MV-4-11 (cell line): ENCODE data around the gene AKR7A3.
"Not testable (repeated sequence)": the region's sequence is repeated elsewhere in the genome, so short reads cannot be mapped to it uniquely, and the experiment has no call there.

Source experiments
- DNase-seq: peaks from one replicate; lab custom pipeline; 2025; lab: John Stamatoyannopoulos, UW

The AKR7A3 gene

DNA sequence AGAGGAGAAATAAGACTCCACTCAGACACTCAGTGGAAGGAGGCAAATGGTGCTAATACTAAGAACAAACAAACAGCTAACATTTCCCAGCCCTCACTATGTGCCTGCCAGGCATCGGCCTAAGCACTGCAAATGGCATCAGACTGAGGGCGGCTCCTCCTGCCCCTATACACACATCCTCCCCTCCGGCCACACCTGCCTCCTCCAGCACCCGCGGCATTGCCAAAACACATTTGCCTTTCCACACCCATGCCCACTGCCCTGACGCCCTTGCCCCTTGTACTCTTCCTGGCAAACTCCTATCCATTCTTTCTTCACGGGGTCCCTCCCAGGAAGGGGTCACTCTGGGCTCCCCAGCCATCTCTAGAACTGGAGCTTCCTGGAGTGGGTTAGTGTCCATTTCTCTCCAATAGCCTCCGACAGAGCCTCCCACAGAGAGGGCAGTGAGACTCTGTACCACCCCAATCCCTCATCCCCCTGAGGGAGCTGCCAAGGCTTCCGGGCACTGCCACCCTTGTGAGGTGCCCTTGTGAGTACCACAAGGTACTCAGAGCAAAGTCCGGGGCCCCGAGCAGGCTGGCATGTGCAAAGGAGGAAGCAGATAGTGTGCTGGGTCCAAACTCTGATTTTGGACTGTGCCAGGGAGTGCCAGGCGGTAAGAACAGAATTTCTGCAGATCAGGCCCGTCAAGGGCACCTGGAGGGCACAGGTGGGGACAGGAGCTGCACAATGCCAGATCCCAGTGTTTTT is 959 bp downstream of the AKR7A3 start:
- DNase-seq: no peak

DNA sequence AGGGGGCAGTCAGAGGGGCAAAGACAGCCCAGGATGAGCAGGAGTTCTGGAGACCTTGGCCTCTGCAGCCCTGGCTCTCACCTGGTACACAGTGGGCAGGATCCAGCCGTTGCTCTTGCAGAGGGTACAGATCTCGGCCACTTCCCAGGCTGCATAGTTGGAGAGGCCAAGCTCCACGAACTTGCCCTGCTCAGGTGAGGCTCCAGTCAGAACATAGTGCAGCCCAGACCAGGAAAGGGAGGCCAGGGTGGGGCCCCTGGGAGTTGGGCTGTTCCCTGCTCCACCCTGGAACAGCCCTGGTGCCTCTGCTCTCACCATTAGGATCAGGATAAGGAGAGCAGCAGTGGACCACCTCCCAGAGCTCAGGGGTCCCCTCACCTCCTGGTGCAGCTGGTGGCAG is 2.8 kb downstream of the AKR7A3 start:
- DNase-seq: not testable (repeated sequence)

DNA sequence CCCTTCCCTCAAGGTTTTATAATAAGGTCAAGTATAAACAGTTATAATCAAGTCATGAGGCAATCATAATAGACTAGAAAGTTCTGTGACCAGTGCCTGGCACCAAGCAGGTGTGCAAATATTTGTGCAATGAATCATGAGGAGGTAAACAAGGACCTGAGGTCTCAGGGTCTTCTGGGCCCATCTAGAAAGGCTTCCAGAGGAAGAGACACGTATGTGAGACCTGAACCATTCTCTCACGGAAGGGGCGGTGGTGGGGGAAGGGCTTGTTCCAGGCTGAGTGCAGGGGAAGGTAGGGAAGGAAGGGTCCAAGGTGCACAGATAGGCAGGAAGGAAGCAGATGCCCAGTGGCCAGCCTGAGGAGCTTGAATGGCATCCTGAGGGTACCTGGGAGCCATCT is 3.2 kb downstream of the AKR7A3 start:
- DNase-seq: not testable (repeated sequence)

- DNase-seq: no peak
Observed at GRCh38 chr1:19284881-19285280, 3.7 kb downstream of the AKR7A3 start.

DNA sequence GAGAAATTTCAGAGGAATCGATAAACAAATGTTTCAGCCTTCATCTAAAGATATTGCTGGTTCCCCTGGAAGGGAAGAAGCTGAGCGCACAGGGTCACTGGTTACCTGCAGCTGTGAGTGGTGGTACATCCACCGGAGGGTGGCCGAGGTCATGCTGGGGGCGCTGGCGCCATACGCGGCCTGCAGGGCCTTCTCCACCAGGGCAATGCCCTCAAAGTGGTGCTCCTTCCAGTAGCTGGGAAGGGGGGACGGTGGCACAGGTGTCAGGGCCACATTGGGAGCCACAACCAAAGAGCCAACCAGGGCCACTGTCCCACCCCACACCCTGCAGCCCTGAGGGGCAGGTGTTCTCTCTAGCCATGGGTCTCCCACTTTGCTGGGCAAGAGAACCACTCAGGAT is 4.7 kb downstream of the AKR7A3 start:
- no peak for DNase-seq

GRCh38 chr1:19274636-19275035 is 13.9 kb downstream of the AKR7A3 start:
- DNase-seq: no peak

DNA sequence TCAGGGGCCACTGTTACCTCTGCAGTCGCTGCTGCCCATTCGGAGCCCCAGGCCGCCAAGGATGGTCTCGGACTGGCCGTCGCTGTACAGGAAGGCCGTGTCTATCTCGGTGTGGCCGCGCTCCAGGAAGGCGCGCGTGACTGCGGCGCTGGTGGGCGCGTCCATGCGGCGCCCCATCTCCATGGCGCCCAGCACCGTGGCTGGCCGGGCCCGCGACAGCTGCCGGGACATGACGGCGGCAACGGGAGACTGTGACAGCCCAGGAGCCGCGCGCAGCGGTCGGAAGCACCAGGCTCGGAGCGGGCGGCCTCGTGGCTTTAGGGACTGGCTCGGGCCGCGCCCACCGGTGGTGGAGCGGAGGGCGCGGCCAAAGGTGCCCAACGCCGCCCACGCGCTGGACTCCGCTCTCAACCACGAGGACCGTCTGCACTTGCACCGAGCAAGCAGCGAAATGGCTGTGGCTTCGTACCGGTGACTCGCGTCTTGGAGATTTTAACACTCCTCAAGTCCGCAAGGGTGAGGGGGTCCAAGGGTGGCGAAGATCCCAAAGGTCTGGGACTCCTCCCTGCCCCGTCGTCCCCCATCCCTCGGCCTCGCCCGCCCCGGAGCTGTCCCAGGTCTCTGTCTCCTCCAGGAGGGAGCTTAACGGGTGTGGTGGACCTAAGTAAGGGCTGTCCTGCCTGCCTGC is 14.6 kb downstream of the AKR7A3 start:
- DNase-seq: not testable (repeated sequence)

DNA sequence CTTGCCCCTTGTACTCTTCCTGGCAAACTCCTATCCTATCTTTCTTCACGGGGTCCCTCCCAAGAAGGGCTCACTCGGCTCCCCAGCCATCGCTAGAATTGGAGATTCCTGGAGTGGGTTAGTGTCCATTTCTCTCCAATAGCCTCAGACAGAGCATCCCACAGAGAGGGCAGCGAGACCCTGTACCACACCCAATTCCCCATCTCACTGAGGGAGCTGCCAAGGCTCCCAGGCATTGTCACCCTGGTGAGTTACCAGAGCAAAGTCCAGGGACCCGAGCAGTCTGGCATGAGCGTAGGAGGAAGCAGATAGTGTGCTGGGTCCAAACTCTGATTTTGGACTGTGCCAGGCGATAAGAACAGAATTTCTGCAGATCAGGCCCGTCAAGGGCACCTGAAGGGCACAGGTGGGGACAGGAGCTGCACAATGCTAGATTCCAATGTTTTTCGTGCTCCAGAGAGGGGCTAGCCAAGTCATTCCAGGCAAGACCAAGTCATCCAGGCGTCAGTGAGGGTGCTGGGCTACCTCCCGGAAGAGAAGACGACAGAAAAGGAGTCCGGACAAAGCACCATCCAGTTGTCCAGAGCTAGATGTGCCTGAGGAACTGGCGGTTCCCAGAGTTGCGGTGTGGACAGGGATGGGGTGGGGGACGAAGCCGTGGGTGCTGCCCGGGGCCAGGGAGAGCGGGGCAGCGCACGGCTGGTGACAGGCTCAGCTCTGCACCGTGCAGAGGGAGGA is 15.3 kb downstream of the AKR7A3 start:
- no peak for DNase-seq

DNA sequence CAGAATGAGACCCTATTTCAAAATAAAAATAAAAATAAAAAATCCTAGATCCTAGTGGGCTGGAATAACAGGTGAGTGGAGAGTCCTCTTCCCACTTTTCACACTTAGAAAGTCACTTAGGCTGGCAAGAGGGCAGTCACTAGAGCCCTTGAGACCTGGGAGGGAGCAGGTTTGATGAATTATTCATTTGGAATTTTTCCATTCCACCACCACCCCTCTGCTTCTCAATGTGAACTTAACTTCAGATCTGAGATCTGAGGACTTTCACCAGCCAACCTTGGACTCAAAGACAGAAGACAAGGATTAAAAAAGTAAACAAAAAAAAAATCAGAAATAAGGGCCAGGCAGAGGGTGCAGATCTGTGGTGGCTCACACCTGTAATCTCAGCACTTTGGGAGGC is 16.5 kb downstream of the AKR7A3 start:
- no peak for DNase-seq

- DNase-seq: not testable (repeated sequence)
Observed at GRCh38 chr1:19270343-19270730, 18.2 kb downstream of the AKR7A3 start.

DNA sequence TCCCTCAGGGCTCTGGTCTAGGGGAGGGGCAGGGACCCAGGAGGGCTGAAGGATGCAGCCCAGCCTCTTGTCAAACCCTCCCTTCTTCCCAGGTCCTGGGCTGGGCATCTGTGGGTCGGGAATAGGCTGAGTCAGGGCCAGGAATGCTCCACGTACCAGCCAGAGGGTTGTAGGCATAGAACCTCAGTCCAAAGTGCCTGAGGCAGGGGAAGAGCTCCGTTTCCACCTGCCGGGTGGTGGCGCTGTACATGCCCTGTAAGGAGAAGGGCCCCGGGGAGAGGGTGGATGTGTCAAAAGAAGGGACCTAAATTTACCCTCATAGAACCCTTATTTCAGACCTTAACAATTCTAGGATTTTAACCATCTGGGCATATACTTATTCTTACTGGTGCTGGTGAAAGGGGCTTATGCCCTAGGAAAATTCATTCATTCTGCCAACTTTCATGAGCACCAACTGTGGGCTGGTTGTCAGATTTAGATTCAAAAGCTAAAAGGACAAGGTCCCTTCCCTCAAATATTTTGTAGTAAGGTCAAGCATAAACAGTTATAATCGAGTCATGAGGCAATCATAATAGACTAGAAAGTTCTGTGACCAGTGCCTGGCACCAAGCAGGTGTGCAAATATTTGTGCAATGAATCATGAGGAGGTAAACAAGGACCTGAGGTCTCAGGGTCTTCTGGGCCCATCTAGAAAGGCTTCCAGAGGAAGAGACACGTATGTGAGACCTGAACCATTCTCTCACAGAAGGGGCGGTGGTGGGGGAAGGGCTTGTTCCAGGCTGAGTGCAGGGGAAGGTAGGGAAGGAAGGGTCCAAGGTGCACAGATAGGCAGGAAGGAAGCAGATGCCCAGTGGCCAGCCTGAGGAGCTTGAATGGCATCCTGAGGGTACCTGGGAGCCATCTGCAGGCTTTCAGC is 18.9 kb downstream of the AKR7A3 start:
- not testable (repeated sequence) for DNase-seq

DNA sequence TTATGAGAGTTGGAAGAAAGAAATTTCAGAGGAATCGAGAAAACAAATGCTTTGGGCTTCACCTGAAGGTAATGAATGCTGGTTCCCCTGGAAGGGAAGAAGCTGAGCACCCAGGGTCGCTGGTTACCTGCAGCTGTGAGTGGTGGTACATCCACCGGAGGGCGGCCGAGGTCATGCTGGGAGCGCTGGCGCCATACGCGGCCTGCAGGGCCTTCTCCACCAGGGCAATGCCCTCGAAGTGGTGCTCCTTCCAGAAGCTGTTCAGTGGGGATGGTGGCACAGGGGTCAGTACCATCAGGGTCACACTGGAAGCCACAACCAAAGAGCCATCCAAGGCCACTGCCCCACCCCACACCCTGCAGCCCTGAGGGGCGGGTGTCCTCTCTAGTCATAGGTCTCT is 20.1 kb downstream of the AKR7A3 start:
- DNase-seq: no peak

DNA sequence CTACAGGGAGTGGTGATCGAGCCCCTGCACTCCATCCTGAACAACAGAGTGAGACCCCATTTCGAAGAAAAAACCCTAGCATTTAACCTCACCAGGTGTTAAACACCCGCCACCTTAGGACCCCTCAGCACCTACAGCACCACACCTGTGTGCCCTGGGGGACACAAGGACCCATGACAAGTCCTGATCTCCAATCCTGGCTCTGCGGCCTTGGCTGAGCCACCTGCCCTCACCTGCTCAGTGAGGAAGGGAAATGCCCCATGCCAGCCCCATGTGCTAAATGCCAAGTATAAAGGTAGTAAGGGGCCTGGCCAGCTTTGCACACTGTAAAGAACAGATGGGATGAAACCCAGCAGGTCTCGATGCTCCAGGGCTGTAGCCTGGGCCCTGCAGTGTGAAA is 25.8 kb downstream of the AKR7A3 start:
- DNase-seq: no peak

- no peak for DNase-seq
Observed at GRCh38 chr1:19262047-19262446, 26.5 kb downstream of the AKR7A3 start.

GRCh38 chr1:19260211-19261138 is 28.1 kb downstream of the AKR7A3 start:
- DNase-seq: peak; percentile 64

DNA sequence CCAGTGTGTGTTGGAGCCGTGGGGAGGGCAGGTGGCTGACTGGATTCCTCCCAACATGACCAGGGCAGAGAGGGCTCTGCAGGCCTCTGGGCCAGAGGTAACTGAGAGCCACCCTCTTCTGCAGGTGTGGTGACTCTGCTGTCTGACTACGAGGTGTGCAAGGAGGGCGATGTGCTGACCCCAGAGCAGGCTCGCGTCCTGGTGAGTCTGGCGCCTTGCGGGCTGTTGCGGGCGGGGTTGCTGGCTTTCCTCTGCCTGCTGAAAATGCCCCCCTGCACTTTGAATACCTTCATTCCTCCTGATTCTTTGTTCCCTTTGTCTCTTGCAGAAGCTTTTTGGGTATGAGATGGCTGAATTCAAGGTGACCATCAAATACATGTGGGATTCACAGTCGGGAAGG is 30.2 kb downstream of the AKR7A3 start:
- no peak for DNase-seq

DNA sequence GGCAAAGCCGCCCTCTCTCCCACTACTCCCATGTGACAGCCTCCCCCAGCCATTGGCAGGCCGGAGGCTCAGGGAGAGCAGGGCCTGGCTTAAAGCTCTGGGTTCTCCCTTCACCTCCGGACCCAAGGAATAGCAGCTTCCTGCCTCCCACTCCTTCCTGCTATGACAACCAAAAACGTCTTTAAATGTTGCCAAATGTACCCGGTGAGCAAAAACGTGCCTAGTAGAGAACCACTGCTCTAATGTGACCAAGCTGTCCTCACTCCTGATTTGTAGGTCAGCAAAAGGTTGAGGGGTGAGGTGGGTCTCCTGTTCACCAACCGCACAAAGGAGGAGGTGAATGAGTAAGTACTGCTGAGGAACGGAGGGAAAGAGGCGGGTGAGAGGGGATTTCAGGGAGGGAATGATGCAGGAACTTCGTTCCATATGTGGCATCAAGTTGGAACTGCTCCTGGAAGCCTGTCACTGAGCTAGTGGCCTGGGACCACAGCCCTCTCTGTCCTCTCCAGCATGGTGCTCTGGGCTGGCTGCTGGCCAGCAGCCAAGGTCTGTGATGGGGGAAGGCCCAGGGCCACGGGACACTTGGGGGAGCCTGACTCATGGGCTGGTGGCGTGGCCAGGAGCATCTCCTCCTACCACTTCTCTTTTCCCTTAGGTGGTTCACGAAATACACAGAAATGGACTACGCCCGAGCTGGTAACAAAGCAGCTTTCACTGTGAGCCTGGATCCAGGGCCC is 31.2 kb downstream of the AKR7A3 start:
- DNase-seq: peak; percentile 52

- not testable (repeated sequence) for DNase-seq
Observed at GRCh38 chr1:19256301-19256700, 32.3 kb downstream of the AKR7A3 start.

GRCh38 chr1:19255288-19255687 is 33.3 kb downstream of the AKR7A3 start:
- no peak for DNase-seq

DNA sequence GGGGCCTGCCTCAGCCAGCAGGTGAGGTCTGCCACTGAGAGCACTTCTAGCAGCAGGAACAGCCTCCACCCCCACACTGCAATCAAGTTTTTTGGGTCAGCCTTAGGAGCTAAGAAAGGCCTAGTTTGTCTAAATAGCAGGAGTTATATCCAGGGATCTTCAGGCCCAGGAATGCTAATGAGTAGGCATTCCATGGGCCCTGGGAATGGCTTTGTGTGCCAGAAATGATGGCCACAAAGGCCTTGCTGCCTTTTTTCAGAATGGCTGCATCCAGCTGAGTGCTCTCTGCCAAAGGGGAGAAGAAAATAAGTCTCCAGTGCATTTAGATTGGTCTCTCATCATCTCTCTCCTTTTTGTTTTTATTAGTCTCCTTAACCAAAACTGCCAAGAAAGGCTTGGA is 34.2 kb downstream of the AKR7A3 start:
- no peak for DNase-seq
